Lower lobe of right lung (tissue), 2 donors: ENCODE measurements around the gene RSPH1. TPM values are rescaled to one million over a fixed set of nuclear protein-coding genes. Genes with fewer than 3 reads are reported as not detected.

Source experiments
- ATAC-seq, 2 donors: fragments of 200-7000 bp; cut with Tn5 transposase; one replicate each; pipeline ENCODE4 v1.9.1; 2020 to 2022; ENCODE audit warnings: mild to moderate bottlenecking in 2 of 2, moderate library complexity in 2 of 2
- DNase-seq: peaks from one replicate; pipeline ENCODE4 v3.0.0-alpha.2; 2020
- H3K27ac ChIP-seq: fragments of 200-600 bp; one replicate; pipeline ENCODE4 v1.8.0; 2022
- H3K27me3 ChIP-seq: fragments of 200-600 bp; one replicate; pipeline ENCODE4 v1.8.0; 2022; ENCODE audit warnings: low read depth
- H3K36me3 ChIP-seq: fragments of 200-600 bp; one replicate; pipeline ENCODE4 v1.8.0; 2022; ENCODE audit warnings: mild to moderate bottlenecking
- H3K4me1 ChIP-seq: fragments of 200-600 bp; one replicate; pipeline ENCODE4 v1.8.0; 2022
- H3K4me3 ChIP-seq: fragments of 200-600 bp; one replicate; pipeline ENCODE4 v1.8.0; 2022; ENCODE audit warnings: mild to moderate bottlenecking
- H3K9me3 ChIP-seq: fragments of 200-600 bp; one replicate; pipeline ENCODE4 v1.8.0; 2022
- CTCF ChIP-seq: fragments of 200-600 bp; IDR thresholded peaks from one replicate; pipeline ENCODE4 v1.8.0; 2022; ENCODE audit warnings: antibody characterized with exemption, mild to moderate bottlenecking
- intact Hi-C: fragments of 100-400 bp; cut with DNase I; formaldehyde crosslinking; loops from one replicate; pipeline ENCODE4 v1.11.0; 2022
- total RNA-seq: library from RNA; stranded (reverse); fragmentation: NEBNext Ultra II Directional; extraction: Animal tissue kit (Norgen Biotek cat#: 25700); gene quantifications from one replicate; pipeline ENCODE4 v1.2.1, GENCODE V29; 2021
- donor health status: DM: no; HTN: yes; CAD: no; lungs with severe emphysema.

The RSPH1 gene
- total RNA-seq, 1 donor from 2014 or later, result 18.1 TPM

- no peak for TF ChIP-seq CTCF
- intact Hi-C loops, result no loop called here
- no peak for ATAC-seq
These were observed 62.0 kb downstream of the RSPH1 start for GRCh38 chr21:42433946-42434551.

GRCh38 chr21:42432695-42433094 lies 63.3 kb downstream of the RSPH1 start:
- peaks cover 6% of the 10 kb centered on the region for H3K9me3 ChIP-seq
- no peak overlapping the region for H3K4me3 ChIP-seq
- no peaks in the 10 kb centered on the region for H3K27me3 ChIP-seq
- DNase-seq (no peak), ATAC-seq (no peak)
- H3K36me3 ChIP-seq, result no peaks in the 10 kb centered on the region
- intact Hi-C loops, result no loop called here
- no peaks in the 10 kb centered on the region for H3K4me1 ChIP-seq
- TF ChIP-seq CTCF, result no peak
- no peak overlapping the region for H3K27ac ChIP-seq

More at GRCh38 chr21:42433946-42434551, 62.0 kb downstream of the RSPH1 start:
- H3K27ac ChIP-seq, result no peak overlapping the region
- H3K4me3 ChIP-seq, result no peak overlapping the region
- DNase-seq, result no peak
- H3K9me3 ChIP-seq, result peaks cover 6% of the 10 kb centered on the region
- H3K4me1 ChIP-seq, result no peaks in the 10 kb centered on the region
- no peaks in the 10 kb centered on the region for H3K36me3 ChIP-seq
- no peaks in the 10 kb centered on the region for H3K27me3 ChIP-seq

GRCh38 chr21:42431196-42431595 lies 64.8 kb downstream of the RSPH1 start:
- intact Hi-C loops, result no loop called here
- TF ChIP-seq CTCF, result no peak
- Histone ChIP-seq H3K36me3 (no peaks in the 10 kb centered on the region), H3K4me1 (no peaks in the 10 kb centered on the region), H3K27me3 (no peaks in the 10 kb centered on the region), H3K9me3 (peaks cover 6% of the 10 kb centered on the region), H3K4me3 (no peak overlapping the region), H3K27ac (no peak overlapping the region)
- ATAC-seq (peak in 1 of 2 donors; percentile 19), DNase-seq (no peak)

GRCh38 chr21:42430521-42430920 lies 65.5 kb downstream of the RSPH1 start:
- Histone ChIP-seq H3K4me1 (no peaks in the 10 kb centered on the region), H3K27me3 (no peaks in the 10 kb centered on the region), H3K36me3 (no peaks in the 10 kb centered on the region), H3K4me3 (no peak overlapping the region), H3K27ac (no peak overlapping the region), H3K9me3 (peaks cover 6% of the 10 kb centered on the region)
- peak in 1 of 2 donors; percentile 7 for ATAC-seq
- no peak for DNase-seq
- no peak for TF ChIP-seq CTCF
- intact Hi-C loops, result no loop called here

GRCh38 chr21:42429856-42430255 lies 66.2 kb downstream of the RSPH1 start:
- no peak for DNase-seq
- intact Hi-C loops, result no loop called here
- no peak overlapping the region for H3K27ac ChIP-seq
- no peak for TF ChIP-seq CTCF
- no peak overlapping the region for H3K4me3 ChIP-seq
- H3K9me3 ChIP-seq, result peaks cover 6% of the 10 kb centered on the region
- H3K4me1 ChIP-seq, result no peaks in the 10 kb centered on the region
- ATAC-seq, result no peak
- H3K36me3 ChIP-seq, result no peaks in the 10 kb centered on the region
- H3K27me3 ChIP-seq, result no peaks in the 10 kb centered on the region
